SIG-M5 treated with dmso at 0.1 percent for 504 hours (cell line): Measurements from ENCODE around the gene HYAL3.
"Not testable (repeated sequence)": the region's sequence is repeated elsewhere in the genome, so short reads cannot be mapped to it uniquely, and the experiment has no call there.

Source experiments
- DNase-seq: peaks from one replicate; lab custom pipeline; 2025; ENCODE audit not compliant: unreplicated experiment; lab: John Stamatoyannopoulos, UW

HYAL3 gene

DNA sequence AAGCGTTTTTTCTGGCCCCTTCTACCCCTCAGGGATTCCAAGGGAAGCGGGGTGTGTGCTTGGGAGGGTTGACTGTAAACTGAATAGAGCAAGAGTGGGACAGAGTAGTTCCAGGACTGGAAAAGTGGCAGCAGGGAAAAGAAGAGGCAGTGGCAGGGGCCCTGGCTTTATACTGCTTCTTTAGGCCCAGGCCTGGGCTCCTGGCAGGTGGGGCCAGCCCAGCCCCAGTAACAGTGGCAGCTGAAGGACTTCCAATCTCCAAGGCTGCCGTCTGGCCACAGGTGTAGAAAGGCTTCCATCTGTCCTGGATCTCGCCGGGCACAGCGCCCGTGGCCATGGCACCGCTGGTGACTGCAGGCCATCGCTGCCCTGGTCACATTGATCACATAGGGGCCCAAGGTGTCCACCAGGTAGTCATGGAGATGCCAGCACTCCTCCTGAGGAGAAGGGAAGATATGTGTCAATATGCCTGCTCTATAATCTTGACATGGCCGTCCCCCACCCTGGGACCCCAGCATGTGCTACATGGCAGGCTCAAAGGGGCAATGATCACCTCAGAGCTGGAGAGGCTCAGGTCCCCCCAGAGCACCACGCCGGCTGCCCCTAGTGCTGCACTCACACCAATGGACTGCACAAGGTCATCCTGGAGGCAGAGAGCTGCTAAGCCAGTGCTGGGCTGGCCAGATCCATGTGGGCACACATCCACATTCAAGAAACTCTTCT, 6.0 kb downstream of the HYAL3 start:
- no peak for DNase-seq

- peak; percentile 98 for DNase-seq
These were observed 6.8 kb downstream of the HYAL3 start, which contains the start of gene IFRD2 for GRCh38 chr3:50292159-50293078. Gene IFRD2 (minus strand): TSS chr3:50292429. CDS start chr3:50292274, 155 bp downstream.

- no peak for DNase-seq
These were observed 9.0 kb downstream of the HYAL3 start for GRCh38 chr3:50290161-50290641.

GRCh38 chr3:50289130-50289529, 10.1 kb downstream of the HYAL3 start:
- no peak for DNase-seq

- no peak for DNase-seq
These were observed 10.7 kb downstream of the HYAL3 start for GRCh38 chr3:50288387-50289007.

GRCh38 chr3:50287262-50287661, 11.9 kb downstream of the HYAL3 start:
- DNase-seq, result no peak

- no peak for DNase-seq
These were observed 12.6 kb downstream of the HYAL3 start for GRCh38 chr3:50286322-50287227.

DNA sequence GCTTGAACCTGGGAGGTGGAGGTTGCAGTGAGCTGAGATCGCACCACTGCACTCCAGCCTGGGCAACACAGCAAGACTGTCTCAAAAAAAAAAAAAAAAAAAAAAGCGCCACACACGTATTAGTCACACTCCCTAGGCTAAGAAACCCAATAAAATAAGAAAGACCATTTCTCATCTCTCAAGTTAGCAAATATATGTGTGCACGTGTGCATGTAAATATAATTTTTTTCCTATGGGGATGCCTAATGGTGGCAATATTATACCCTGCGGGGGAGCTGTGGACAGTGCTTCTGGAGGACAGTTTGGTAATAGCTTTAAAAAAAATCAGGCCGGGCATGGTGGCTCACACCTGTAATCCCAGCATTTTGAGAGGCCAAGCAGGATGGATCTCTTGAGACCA, 15.1 kb downstream of the HYAL3 start:
- DNase-seq, result not testable (repeated sequence)

- no peak for DNase-seq
These were observed 19.8 kb downstream of the HYAL3 start for GRCh38 chr3:50279255-50280016.

DNA sequence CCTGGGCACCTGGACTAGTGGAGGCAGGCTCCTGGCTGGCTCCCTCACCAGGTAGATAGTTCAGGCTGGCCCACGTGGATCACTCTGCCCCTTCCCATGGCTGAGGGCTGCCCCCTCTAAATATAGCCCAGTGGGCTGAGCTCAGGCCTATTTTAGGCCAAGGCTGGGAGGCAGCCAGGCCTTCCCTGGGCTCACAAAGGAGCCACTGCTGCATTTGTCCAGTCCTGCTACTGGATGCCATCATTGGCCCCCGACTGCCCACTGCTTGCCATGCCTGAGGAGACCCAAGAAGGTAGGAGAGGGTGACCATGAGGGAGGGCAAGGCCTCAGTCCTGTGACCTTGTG, 20.4 kb downstream of the HYAL3 start, which contains the start of gene LSMEM2:
Gene LSMEM2, plus strand, starts transcription at position 208 of the 345 bp plus-strand sequence. Its CDS starts 27 bp downstream, at position 235.
- DNase-seq, result no peak

GRCh38 chr3:50278123-50278879, 20.9 kb downstream of the HYAL3 start:
- no peak for DNase-seq

DNA sequence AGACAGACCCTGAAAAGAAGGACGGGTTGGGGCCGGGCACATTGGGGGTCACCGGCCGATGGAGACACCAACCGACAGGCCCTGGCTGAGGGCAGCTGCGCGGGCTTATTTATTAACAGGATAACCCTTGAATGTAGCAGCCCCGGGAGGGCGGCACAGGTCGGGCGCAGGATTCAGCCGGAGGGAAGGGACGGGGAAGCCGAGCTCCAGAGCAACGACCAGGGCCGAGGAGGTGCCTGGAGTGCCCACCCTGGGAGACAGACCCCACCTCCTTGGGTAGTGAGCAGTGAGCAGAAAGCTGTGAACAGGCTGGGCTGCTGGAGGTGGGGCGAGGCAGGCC, 22.5 kb downstream of the HYAL3 start:
- no peak for DNase-seq

DNA sequence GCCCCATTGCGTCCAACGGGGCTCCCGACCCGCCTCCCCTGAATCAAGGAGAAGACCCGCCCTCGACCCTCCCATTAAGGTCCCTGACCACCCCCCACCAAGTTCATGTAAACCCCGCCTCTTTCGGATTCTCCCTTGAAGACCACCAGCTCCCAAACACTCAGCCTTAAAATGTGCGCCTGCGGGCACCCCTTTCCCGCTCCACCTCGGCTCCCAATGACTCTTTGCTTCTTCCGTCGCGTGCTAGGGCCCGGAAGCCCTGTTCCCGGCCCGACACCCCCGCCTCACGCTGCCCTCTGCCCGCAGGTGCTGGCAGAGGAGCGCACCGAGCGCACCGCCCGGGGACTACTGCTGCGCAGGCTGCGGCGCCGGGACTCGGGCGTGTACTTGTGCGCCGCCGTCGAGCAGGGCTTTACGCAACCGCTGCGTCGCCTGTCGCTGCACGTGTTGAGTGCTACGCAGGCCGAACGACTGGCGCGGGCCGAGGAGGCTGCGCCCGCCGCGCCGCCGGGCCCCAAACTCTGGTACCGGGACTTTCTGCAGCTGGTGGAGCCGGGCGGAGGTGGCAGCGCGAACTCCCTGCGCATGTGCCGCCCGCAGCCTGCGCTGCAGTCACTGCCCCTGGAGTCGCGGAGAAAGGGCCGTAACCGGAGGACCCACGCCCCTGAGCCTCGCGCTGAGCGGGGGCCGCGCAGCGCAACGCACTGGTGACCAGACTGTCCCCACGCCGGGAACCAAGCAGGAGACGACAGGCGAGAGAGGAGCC, 23.0 kb downstream of the HYAL3 start:
- no peak for DNase-seq

- DNase-seq, result no peak
These were observed 23.8 kb downstream of the HYAL3 start for GRCh38 chr3:50275141-50275995.

DNA sequence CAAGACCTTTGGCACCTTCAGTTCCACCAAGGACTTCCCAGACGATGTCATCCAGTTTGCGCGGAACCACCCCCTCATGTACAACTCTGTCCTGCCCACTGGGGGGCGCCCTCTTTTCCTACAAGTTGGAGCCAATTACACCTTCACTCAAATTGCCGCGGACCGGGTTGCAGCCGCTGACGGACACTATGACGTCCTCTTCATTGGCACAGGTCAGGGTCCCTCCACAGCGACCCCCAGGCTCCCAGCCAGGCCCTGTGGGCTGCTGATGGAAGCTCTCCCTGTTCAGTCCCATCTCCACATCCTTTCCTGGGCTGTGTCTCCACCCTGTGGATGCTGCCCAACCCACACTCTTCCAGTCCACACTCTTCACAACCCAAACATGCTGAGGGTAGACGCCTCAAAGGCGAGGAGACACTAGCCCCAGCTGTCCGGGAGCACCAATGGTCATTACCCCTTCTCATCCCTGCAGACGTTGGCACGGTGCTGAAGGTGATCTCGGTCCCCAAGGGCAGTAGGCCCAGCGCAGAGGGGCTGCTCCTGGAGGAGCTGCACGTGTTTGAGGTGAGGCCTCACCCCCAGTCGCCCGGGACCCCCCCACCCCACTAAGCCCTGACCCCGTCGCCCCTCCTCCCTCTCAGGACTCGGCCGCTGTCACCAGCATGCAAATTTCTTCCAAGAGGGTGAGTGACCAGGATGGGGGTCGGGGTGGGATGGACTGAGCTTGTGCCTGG, 24.7 kb downstream of the HYAL3 start:
- peak; percentile 68 for DNase-seq

DNA sequence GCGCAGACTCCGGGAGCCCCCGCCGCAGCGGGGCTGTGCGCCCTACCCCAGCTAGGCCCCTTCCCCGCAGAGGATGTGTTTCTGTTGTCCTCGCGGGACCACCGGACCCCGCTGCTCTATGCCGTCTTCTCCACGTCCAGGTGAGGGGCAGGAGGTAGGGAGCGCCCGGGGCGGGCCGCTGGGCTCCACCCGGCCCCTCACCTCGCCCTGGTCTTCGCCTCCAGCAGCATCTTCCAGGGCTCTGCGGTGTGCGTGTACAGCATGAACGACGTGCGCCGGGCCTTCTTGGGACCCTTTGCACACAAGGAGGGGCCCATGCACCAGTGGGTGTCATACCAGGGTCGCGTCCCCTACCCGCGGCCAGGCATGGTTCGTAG, 25.5 kb downstream of the HYAL3 start:
- no peak for DNase-seq
